Breast epithelium (tissue), 4 donors: Measurements from ENCODE around the gene CAMK1. TPM values are rescaled to one million over a fixed set of nuclear protein-coding genes. Genes with fewer than 3 reads are reported as not detected.

Source experiments
- DNase-seq, 2 donors: peaks; one replicate each; pipeline ENCODE4 v3.0.0-alpha.2; 2019; ENCODE audit warnings: low spot score in 2 of 2
- H3K27ac ChIP-seq, 2 donors: fragments of 200-600 bp; sonication (generic) in 1 of 2; one replicate each; pipeline ENCODE4 v1.5.1; 2016 to 2019; ENCODE audit warnings: mild to moderate bottlenecking in 1 of 2
- H3K27me3 ChIP-seq, 2 donors: fragments of 200-600 bp; sonication (generic) in 1 of 2; one replicate each; pipeline versions ENCODE4 v1.5.1 to v1.6.0; 2017 to 2019; ENCODE audit warnings: control low read depth in 1 of 2, mild to moderate bottlenecking in 1 of 2
- H3K36me3 ChIP-seq: fragments of 200-600 bp; one replicate; pipeline ENCODE4 v1.5.1; 2019
- H3K4me1 ChIP-seq, 2 donors: fragments of 200-600 bp; sonication (generic); one replicate each; pipeline ENCODE4 v1.5.1; 2016 to 2019; ENCODE audit warnings: control low read depth in 1 of 2
- H3K4me3 ChIP-seq, 3 donors: fragments of 200-600 bp; sonication (generic); 1 replicate in 2 of 3; 2 replicates in 1 of 3; pipeline ENCODE4 v1.5.1; 2016 to 2019; ENCODE audit warnings: mild to moderate bottlenecking in 3 of 3, moderate library complexity in 2 of 3
- H3K9me3 ChIP-seq, 2 donors: fragments of 200-600 bp; sonication (generic) in 1 of 2; one replicate each; pipeline ENCODE4 v1.5.1; 2016 to 2019; ENCODE audit warnings: control low read depth in 1 of 2
- POLR2A ChIP-seq: fragments of 450-650 bp; IDR thresholded peaks from one replicate; pipeline ENCODE4 v1.6.1; 2016; ENCODE audit warnings: antibody characterized with exemption, mild to moderate bottlenecking, moderate library complexity
- POLR2AphosphoS5 ChIP-seq, 3 donors: sonication (generic); formaldehyde crosslinking; IDR thresholded peaks; one replicate each; pipeline ENCODE4 v1.6.1; 2017; ENCODE audit warnings: antibody characterized with exemption in 3 of 3
- intact Hi-C: fragments of 100-400 bp; cut with DNase I; formaldehyde crosslinking; loops from one replicate; pipeline ENCODE4 v1.15.1; 2023; ENCODE audit warnings: low total_unique reads
- total RNA-seq, 3 donors: library from RNA; depleted of rRNA; stranded (reverse); fragments of >200 nt; gene quantifications; one replicate each; pipeline ENCODE4 v1.1.0, GENCODE V29; 2016
- TF ChIP-seq, protein P1 (sequence below), 3 donors: fragments of 450-650 bp; IDR thresholded peaks; one replicate each; pipeline ENCODE4 v1.5.1; 2016 to 2017; ENCODE audit warnings: antibody characterized with exemption in 3 of 3, mild to moderate bottlenecking in 3 of 3, moderate library complexity in 3 of 3

The CAMK1 gene
- total RNA-seq, 3 donors from 2014 or later = 25.2 to 58.7 (median 40.0) TPM

DNA sequence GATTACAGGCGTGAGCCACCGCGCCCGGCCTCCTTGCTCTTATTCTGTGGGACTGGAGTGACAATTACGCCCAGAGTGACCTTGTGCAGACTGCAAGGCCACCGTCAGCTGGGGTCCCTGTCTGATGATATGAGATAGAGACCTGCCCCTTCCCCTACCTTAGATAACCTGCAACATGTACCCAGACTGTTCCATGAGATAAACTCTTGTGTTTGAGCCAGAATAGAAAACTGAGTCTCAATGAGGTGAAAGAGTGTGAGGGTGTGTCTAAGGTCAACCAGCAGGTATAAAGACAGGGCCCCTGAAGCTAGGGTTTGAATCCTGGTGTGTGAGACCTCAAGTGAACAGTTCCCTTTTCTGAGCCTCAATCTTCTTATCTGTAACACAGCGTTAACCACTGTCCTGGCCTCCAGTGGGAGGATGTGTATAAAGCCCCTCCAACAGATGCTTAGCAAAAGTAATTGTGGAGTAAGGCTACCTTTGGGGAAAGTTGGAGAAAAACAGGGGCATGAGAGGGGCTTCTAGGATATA lies 16.5 kb upstream of the CAMK1 start:
- intact Hi-C loops = loop anchor here (5.0 kb wide), 1 partner anchor 1756 kb away; no protein-coding TSS in a partner anchor
- no peaks in the 10 kb centered on the region for H3K4me1 ChIP-seq
- TF ChIP-seq, protein P1, sequence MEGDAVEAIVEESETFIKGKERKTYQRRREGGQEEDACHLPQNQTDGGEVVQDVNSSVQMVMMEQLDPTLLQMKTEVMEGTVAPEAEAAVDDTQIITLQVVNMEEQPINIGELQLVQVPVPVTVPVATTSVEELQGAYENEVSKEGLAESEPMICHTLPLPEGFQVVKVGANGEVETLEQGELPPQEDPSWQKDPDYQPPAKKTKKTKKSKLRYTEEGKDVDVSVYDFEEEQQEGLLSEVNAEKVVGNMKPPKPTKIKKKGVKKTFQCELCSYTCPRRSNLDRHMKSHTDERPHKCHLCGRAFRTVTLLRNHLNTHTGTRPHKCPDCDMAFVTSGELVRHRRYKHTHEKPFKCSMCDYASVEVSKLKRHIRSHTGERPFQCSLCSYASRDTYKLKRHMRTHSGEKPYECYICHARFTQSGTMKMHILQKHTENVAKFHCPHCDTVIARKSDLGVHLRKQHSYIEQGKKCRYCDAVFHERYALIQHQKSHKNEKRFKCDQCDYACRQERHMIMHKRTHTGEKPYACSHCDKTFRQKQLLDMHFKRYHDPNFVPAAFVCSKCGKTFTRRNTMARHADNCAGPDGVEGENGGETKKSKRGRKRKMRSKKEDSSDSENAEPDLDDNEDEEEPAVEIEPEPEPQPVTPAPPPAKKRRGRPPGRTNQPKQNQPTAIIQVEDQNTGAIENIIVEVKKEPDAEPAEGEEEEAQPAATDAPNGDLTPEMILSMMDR (IDR thresholded peaks at IDR 0.05) = no peak
- TF ChIP-seq POLR2A (no peak), POLR2AphosphoS5 (IDR thresholded peaks at IDR 0.05) (no peak)
- no peaks in the 10 kb centered on the region for H3K9me3 ChIP-seq
- no peak overlapping the region for H3K27ac ChIP-seq
- no peak overlapping the region for H3K4me3 ChIP-seq
- H3K27me3 ChIP-seq = no peaks in the 10 kb centered on the region
- peaks cover 7% of the 10 kb centered on the region for H3K36me3 ChIP-seq
- DNase-seq = no peak

DNA sequence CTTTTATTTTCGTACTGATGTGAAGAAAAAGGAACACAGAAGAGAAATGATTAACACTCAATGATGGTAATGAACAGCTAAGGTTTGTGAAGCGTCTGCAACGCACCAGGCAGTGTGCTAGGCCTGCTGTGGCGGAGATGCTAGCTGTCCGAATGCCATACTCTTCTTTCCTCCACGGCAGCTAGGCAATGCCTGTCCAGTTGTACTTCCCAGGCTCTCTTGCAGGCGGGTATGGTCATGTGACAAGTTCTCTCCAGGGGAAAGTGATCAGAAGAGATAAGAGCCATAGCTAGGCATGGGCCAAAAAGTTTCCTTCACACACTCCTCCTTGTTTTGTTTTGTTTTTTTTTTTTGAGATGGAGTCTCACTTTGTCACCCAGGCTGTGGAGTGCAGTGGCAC lies 15.9 kb upstream of the CAMK1 start:
- TF ChIP-seq, protein P1 (IDR thresholded peaks at IDR 0.05) = no peak
- TF ChIP-seq POLR2A (no peak), POLR2AphosphoS5 (IDR thresholded peaks at IDR 0.05) (no peak)
- no peak for DNase-seq
- intact Hi-C loops = loop anchor here (5.0 kb wide), 1 partner anchor 1757 kb away; no protein-coding TSS in a partner anchor
- no peak overlapping the region for H3K4me3 ChIP-seq
- peaks cover 7% of the 10 kb centered on the region for H3K36me3 ChIP-seq
- H3K9me3 ChIP-seq = no peaks in the 10 kb centered on the region
- H3K4me1 ChIP-seq = no peaks in the 10 kb centered on the region
- H3K27ac ChIP-seq = no peak overlapping the region
- H3K27me3 ChIP-seq = no peaks in the 10 kb centered on the region

DNA sequence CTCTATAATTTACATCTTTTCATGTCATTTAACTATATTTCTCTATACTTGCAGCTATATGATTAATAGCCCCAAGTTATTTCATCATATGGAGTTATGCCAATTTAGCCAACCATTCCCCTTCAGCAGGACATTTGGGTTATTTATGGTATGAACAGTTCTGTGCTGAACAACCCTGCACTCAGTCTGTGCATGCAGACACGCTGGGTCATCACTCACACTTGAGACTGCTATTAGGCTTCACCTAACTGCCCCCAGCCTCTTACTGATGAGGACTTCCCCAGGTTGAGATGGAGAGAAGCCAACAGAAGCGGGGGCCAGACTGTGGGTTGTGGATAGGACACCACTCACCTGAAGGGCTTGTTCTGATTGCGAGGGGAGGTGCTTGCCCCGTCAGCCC lies 15.2 kb upstream of the CAMK1 start:
- no peaks in the 10 kb centered on the region for H3K9me3 ChIP-seq
- DNase-seq = no peak
- H3K4me3 ChIP-seq = no peak overlapping the region
- no peak overlapping the region for H3K27ac ChIP-seq
- intact Hi-C loops = loop anchor here (5.0 kb wide), 1 partner anchor 1757 kb away; no protein-coding TSS in a partner anchor
- TF ChIP-seq, protein P1 (IDR thresholded peaks at IDR 0.05) = no peak
- TF ChIP-seq POLR2AphosphoS5 (IDR thresholded peaks at IDR 0.05) (no peak), POLR2A (no peak)
- H3K4me1 ChIP-seq = no peaks in the 10 kb centered on the region
- H3K36me3 ChIP-seq = peaks cover 7% of the 10 kb centered on the region
- no peaks in the 10 kb centered on the region for H3K27me3 ChIP-seq

DNA sequence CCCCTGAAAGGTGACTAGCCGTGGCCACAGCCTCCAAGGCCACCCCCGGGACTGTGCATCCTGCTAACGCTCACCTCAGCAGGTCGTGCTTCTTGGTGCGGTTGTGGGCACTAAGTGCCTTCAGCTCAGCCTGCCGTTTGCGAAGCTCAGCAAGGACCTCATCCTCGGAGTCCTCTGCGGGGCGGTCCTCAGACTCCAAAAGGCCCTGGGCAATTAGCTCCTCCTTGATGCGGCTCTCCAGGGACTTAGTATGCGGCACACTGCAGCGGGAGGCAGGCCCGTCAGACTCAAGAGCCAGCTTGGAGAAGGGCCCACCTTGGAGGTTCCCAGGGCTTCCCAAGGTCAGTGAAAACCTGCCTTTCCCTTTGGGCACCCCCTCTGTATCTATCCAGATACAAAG lies 14.2 kb upstream of the CAMK1 start:
- Histone ChIP-seq H3K36me3 (peaks cover 7% of the 10 kb centered on the region), H3K9me3 (no peaks in the 10 kb centered on the region), H3K4me3 (no peak overlapping the region), H3K27ac (no peak overlapping the region), H3K27me3 (no peaks in the 10 kb centered on the region), H3K4me1 (no peaks in the 10 kb centered on the region)
- intact Hi-C loops = no loop called here
- DNase-seq = no peak
- TF ChIP-seq POLR2A (no peak), POLR2AphosphoS5 (IDR thresholded peaks at IDR 0.05) (no peak)
- TF ChIP-seq, protein P1 (IDR thresholded peaks at IDR 0.05) = no peak

DNA sequence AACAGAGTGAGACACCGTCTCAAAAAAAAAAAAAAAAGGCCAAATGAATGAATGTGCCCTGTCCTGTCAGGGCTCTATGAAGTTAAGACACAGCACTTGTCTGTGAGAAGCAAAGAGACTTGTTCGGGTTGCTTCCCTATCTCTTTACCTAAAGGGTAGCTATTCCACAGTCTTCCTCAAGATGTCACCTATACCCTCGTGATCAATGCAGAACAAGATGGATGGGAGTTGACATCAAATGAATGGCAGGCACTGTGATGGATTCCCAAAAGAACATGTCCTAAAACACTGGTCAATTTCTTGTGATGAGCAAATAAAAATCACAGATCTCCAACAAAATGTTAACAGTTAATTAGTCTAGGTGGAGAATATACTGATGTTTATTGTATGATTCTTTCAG lies 13.0 kb upstream of the CAMK1 start:
- peaks cover 7% of the 10 kb centered on the region for H3K36me3 ChIP-seq
- TF ChIP-seq POLR2AphosphoS5 (IDR thresholded peaks at IDR 0.05) (no peak), POLR2A (no peak)
- TF ChIP-seq, protein P1 (IDR thresholded peaks at IDR 0.05) = no peak

More for the DNA sequence above, 13.0 kb upstream of the CAMK1 start:
- H3K27me3 ChIP-seq = no peaks in the 10 kb centered on the region
- no peak for DNase-seq
- intact Hi-C loops = no loop called here
- H3K4me3 ChIP-seq = no peak overlapping the region
- H3K9me3 ChIP-seq = no peaks in the 10 kb centered on the region
- no peaks in the 10 kb centered on the region for H3K4me1 ChIP-seq
- no peak overlapping the region for H3K27ac ChIP-seq
